ENCODE measurements around the gene CEP162.

- TF ChIP-seq CTCF (IDR thresholded peaks at IDR 0.05) (no peak), POLR2A (IDR thresholded peaks at IDR 0.05) (no peak)
Observed at GRCh38 chr6:84156306-84156705, 71.1 kb downstream of the CEP162 start.
